ENCODE measurements around the gene SDK2.

The SDK2 gene

GRCh38 chr17:73437826-73438225 is 206.4 kb downstream of the SDK2 start:
- no peak for DNase-seq

- no peak for DNase-seq
These were observed 207.3 kb downstream of the SDK2 start for GRCh38 chr17:73436954-73437353.

DNA sequence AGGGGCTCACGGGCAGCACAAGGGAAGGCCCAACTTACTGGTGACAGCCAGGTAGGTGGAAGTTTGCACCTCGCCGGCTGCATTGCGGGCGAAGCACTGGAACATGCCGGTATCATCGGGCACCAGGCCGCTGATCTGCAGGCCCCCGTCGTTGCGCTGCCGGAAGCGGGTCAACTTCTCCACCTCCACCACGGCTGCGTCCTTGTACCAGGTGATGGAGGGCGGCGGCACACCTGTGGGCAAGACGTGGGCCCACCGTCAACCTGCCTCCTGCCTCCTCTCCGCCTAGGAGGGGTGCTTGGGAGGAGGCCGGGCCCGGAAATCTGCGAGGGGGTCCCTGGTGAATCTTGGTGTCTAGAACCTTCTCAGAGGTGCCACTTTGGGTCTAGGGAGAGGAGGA is 208.8 kb downstream of the SDK2 start:
- DNase-seq: no peak

DNA sequence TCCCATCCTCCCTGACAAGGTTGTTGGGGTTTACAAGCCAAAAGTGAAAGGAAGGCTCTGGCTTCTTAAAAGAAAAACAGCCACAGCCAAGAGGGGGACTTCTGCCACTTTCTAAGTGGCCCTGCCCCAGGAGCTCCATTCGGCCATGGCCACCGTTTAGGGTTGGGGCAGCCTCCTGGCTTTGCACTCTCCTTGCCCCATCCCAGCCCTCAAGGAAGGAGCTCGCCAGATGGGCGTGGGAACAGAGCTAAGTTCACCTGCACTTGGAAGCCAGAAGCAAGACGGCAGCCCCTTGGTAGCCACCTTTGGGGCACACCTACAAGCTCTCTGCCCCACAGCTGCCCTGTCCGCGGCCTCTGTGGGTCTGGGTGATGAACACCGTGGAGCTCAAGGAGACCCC is 210.1 kb downstream of the SDK2 start:
- no peak for DNase-seq

- DNase-seq: no peak
These were observed 210.7 kb downstream of the SDK2 start for GRCh38 chr17:73433501-73433900.

GRCh38 chr17:73432624-73433190 is 211.5 kb downstream of the SDK2 start:
- DNase-seq: no peak

- no peak for DNase-seq
These were observed 212.6 kb downstream of the SDK2 start for GRCh38 chr17:73431401-73432205.

- DNase-seq: peak; percentile 33
These were observed 213.4 kb downstream of the SDK2 start for GRCh38 chr17:73430848-73431247.

GRCh38 chr17:73430165-73430680 is 214.0 kb downstream of the SDK2 start:
- no peak for DNase-seq

- DNase-seq: peak; percentile 70
These were observed 214.6 kb downstream of the SDK2 start for GRCh38 chr17:73429440-73430164.

- DNase-seq: peak; percentile 51
These were observed 217.0 kb downstream of the SDK2 start for GRCh38 chr17:73427198-73427597.

DNA sequence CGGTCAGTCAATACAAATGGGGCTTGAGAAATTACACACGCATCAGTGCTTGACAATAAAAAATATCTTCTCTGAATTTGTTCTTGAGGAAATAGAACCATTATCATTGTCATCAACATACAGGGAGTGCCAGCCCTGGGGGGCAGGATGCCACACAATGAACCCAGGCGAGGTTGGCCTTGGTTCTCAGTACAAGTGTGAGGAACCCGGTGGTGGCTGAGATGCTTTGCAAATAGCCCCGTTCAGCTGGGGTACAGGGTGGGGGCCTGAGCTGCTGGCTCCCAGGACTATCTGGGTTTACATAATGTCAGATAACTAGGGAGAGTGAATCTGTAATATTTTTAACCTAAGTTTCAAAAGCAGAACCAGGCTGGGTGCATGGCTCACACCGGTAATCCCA is 219.7 kb downstream of the SDK2 start:
- no peak for DNase-seq

GRCh38 chr17:73423806-73424205 is 220.4 kb downstream of the SDK2 start:
- DNase-seq: no peak

- no peak for DNase-seq
These were observed 221.0 kb downstream of the SDK2 start for GRCh38 chr17:73423159-73423715.

DNA sequence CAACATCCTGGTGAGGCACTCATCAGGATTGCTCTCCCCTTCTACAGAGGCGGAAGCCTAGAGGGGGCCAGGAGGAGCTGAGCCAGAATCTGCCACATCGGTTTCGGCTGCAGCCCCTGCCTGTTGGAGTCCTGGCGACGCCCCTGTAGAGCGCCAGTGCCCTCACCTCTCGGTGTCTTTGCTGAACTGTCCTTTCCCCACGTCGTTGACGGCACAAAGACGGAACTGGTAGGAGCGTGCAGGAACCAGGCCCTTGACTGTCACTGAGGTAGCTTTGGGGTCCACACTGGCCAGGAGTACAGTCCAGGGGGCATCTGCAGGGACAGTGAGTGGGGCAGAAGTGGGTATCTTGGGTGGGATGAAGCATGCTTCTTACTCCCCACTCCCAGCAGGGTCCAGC is 222.1 kb downstream of the SDK2 start:
- DNase-seq: no peak

DNA sequence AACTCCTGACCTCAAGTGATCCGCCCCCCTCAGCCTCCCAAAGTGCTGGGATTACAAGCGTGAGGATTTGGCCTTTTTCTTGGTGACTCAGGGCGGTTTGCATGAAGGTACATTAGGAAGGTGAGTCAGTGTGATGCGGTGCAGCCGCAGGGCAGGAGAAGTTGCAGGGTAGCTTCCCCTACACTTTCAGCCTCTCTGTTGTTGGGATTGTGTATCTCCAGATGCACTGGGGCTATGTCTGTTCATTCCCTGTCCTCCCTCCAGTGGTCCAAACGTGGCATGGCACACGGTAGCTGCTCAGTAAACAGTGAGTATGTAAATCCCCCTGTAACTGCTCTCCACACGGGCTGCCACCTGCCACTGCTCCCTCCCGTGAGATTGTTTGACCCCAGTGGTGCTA is 223.3 kb downstream of the SDK2 start:
- DNase-seq: no peak

- no peak for DNase-seq
These were observed 224.4 kb downstream of the SDK2 start for GRCh38 chr17:73419881-73420280.

GRCh38 chr17:73419051-73419450 is 225.2 kb downstream of the SDK2 start:
- DNase-seq: no peak

DNA sequence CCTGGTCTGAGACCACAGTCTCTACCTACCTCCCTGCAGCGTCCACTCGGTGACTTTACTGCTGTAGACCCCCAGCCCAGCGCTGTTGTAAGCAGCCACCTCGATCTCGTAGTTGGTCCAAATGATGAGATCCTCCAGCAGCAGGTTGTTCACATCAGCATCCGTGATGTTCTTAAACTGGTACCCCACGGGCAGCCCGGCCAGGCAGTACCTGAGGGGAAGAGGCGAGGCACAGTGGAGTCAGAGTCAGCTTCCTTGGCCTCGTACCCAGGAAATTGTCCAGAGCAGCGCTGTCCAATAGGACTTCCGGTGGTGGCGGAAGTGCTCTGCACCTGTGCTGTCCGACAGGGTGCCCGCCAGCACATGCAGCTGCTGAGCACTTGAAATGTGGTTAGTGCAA is 228.5 kb downstream of the SDK2 start:
- DNase-seq: no peak

- no peak for DNase-seq
These were observed 229.9 kb downstream of the SDK2 start for GRCh38 chr17:73414171-73414955.

GRCh38 chr17:73412914-73413313 is 231.3 kb downstream of the SDK2 start:
- DNase-seq: no peak

DNA sequence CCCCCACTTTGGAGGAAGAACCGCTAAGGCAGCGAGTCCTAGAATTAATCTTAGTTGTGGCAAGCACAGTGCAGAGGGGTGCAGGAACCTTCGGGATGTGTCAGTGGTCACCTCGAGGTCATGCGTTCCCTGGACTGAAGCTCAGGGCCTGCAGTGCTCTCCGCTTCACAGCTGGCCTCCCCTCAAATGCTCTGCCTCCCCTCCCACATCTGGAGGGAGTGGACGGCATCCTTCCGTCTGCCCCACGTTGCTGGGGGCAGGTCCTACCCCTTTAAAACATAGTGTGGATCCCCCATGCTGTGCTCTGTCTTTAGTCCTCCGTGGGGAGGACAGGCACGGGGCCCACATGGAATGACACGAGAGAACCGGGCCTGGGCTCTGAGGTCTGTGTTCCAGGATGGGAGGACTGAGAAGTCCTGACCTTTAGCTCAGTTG is 232.9 kb downstream of the SDK2 start:
- no peak for DNase-seq

Measured in DMS153 (cell line).